ENCODE results near the gene FGF12. TPM values are rescaled to one million over a fixed set of nuclear protein-coding genes. Genes with fewer than 3 reads are reported as not detected.

FGF12 gene
- total and polyA plus RNA-seq, 2 experiments from 2014 or later: 6.0 to 14.3 TPM

DNA sequence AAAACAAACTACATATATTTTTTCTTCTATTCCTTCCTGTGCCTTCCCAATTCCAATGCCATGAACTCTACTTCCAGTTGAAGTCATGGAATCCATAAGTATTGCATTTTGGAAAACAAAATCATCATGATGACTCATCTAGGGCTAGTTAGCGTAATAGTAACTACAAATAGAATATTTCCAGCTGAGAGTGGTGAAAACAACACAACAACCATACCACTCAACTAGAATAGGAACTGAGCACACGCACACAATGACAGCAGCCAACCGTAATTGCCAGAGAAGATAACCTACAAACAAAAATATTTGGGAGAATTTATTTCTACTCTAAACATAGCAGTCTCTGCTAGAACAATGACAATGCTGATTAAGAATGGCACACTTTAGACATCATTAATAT lies 225.9 kb downstream of the FGF12 start:
- no peaks in the 10 kb centered on the region for H3K4me1 Mint-ChIP-seq
- Histone ChIP-seq H4K20me1 (replicated peaks; ENCODE audit: insufficient read depth) (no peaks in the 10 kb centered on the region), H3K4me3 (no peak overlapping the region), H3K36me3 (ENCODE audit: insufficient read depth) (no peaks in the 10 kb centered on the region), H3K9me2 (ENCODE audit: insufficient read depth) (no peaks in the 10 kb centered on the region), H3K27me3 (ENCODE audit: insufficient read depth) (no peaks in the 10 kb centered on the region), H2AFZ (no peak overlapping the region), H3F3A (replicated peaks; ENCODE audit: low read depth) (no peaks in the 10 kb centered on the region), H3K4me1 (ENCODE audit: insufficient read depth) (no peaks in the 10 kb centered on the region), H3K4me2 (no peak overlapping the region), H3K79me2 (replicated peaks; ENCODE audit: insufficient read depth) (no peaks in the 10 kb centered on the region), H3K27ac (ENCODE audit: low read depth) (no peak overlapping the region)
- ATAC-seq (no peak), DNase-seq (ENCODE audit: low spot score) (no peak)
- no peaks in the 10 kb centered on the region for H3K36me3 Mint-ChIP-seq (ENCODE audit: low read depth)
- no peak overlapping the region for H3K4me3 Mint-ChIP-seq
- H3K27ac Mint-ChIP-seq: no peak overlapping the region
- H3K9me3 Mint-ChIP-seq: no peaks in the 10 kb centered on the region; the same call in 2 of the 3 replicates
- no peaks in the 10 kb centered on the region for H3K27me3 Mint-ChIP-seq (ENCODE audit: insufficient read depth, low read depth, poor library complexity)
- TF ChIP-seq, protein P1, sequence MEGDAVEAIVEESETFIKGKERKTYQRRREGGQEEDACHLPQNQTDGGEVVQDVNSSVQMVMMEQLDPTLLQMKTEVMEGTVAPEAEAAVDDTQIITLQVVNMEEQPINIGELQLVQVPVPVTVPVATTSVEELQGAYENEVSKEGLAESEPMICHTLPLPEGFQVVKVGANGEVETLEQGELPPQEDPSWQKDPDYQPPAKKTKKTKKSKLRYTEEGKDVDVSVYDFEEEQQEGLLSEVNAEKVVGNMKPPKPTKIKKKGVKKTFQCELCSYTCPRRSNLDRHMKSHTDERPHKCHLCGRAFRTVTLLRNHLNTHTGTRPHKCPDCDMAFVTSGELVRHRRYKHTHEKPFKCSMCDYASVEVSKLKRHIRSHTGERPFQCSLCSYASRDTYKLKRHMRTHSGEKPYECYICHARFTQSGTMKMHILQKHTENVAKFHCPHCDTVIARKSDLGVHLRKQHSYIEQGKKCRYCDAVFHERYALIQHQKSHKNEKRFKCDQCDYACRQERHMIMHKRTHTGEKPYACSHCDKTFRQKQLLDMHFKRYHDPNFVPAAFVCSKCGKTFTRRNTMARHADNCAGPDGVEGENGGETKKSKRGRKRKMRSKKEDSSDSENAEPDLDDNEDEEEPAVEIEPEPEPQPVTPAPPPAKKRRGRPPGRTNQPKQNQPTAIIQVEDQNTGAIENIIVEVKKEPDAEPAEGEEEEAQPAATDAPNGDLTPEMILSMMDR (conservative IDR thresholded peaks at IDR 0.05; ENCODE audit: low read depth in 2 of 2): no peak
- TF ChIP-seq, protein P2, sequence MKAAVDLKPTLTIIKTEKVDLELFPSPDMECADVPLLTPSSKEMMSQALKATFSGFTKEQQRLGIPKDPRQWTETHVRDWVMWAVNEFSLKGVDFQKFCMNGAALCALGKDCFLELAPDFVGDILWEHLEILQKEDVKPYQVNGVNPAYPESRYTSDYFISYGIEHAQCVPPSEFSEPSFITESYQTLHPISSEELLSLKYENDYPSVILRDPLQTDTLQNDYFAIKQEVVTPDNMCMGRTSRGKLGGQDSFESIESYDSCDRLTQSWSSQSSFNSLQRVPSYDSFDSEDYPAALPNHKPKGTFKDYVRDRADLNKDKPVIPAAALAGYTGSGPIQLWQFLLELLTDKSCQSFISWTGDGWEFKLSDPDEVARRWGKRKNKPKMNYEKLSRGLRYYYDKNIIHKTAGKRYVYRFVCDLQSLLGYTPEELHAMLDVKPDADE (IDR thresholded peaks at IDR 0.05): no peak
- no peak for TF ChIP-seq CREB1 (CRISPR knock-in tag; IDR thresholded peaks at IDR 0.05; ENCODE audit: low read depth)
- no peak for TF ChIP-seq JUNB (IDR thresholded peaks at IDR 0.05; ENCODE audit: unreplicated experiment)
- TF ChIP-seq ZNF114 (CRISPR knock-in tag; IDR thresholded peaks at IDR 0.05): no peak
- TF ChIP-seq EZH2phosphoT487 (IDR thresholded peaks at IDR 0.05; ENCODE audit: unreplicated experiment): no peak
- TF ChIP-seq POLR2AphosphoS5 (IDR thresholded peaks at IDR 0.05; ENCODE audit: low read depth): no peak
- no peak for TF ChIP-seq EZH2 (IDR thresholded peaks at IDR 0.05; ENCODE audit: low read depth, unreplicated experiment)

DNA sequence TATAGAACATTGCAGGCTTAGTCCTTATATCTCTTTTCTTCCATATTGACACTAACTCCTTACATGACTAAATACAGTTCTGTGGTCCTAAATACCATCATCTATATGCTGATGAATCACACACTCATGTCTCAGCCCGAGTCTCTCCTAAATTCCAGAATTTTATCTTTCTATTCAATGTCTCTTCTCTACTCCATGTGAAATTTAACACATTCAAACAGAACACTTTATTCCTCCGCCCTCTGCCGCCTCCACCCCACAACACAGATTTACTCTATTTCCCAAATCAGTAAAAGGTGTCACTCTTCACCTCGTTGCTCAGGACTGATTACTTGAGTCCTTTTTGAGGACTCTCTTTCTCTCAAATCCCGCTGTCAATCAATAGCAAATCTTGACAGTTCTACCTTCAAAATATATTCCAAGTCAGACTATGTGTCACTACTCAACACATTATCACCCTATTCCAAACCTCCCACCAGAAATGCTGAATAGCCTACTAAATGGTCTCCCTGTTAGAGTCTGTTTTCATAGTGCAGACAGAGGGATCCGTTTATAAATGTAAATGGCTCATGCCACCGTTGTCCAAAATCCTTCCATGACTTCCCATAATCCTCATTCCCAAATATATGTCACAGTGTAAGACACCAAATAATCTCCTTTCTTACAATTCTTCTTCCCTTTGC lies 230.3 kb downstream of the FGF12 start:
- H3K27me3 Mint-ChIP-seq (ENCODE audit: insufficient read depth, low read depth, poor library complexity): no peaks in the 10 kb centered on the region
- Histone ChIP-seq H3K4me3 (no peak overlapping the region), H3F3A (replicated peaks; ENCODE audit: low read depth) (no peaks in the 10 kb centered on the region), H2AFZ (no peak overlapping the region), H3K27ac (ENCODE audit: low read depth) (no peak overlapping the region), H3K27me3 (ENCODE audit: insufficient read depth) (no peaks in the 10 kb centered on the region), H4K20me1 (replicated peaks; ENCODE audit: insufficient read depth) (no peaks in the 10 kb centered on the region), H3K4me1 (ENCODE audit: insufficient read depth) (no peaks in the 10 kb centered on the region), H3K4me2 (no peak overlapping the region), H3K79me2 (replicated peaks; ENCODE audit: insufficient read depth) (no peaks in the 10 kb centered on the region), H3K36me3 (ENCODE audit: insufficient read depth) (no peaks in the 10 kb centered on the region), H3K9me2 (ENCODE audit: insufficient read depth) (no peaks in the 10 kb centered on the region)
- DNase-seq (ENCODE audit: low spot score) (no peak), ATAC-seq (no peak)
- H3K9me3 Mint-ChIP-seq: no peaks in the 10 kb centered on the region
- TF ChIP-seq JUNB (IDR thresholded peaks at IDR 0.05; ENCODE audit: unreplicated experiment) (no peak), ZNF114 (CRISPR knock-in tag; IDR thresholded peaks at IDR 0.05) (no peak), EZH2 (IDR thresholded peaks at IDR 0.05; ENCODE audit: low read depth, unreplicated experiment) (no peak)
- TF ChIP-seq, protein P3, sequence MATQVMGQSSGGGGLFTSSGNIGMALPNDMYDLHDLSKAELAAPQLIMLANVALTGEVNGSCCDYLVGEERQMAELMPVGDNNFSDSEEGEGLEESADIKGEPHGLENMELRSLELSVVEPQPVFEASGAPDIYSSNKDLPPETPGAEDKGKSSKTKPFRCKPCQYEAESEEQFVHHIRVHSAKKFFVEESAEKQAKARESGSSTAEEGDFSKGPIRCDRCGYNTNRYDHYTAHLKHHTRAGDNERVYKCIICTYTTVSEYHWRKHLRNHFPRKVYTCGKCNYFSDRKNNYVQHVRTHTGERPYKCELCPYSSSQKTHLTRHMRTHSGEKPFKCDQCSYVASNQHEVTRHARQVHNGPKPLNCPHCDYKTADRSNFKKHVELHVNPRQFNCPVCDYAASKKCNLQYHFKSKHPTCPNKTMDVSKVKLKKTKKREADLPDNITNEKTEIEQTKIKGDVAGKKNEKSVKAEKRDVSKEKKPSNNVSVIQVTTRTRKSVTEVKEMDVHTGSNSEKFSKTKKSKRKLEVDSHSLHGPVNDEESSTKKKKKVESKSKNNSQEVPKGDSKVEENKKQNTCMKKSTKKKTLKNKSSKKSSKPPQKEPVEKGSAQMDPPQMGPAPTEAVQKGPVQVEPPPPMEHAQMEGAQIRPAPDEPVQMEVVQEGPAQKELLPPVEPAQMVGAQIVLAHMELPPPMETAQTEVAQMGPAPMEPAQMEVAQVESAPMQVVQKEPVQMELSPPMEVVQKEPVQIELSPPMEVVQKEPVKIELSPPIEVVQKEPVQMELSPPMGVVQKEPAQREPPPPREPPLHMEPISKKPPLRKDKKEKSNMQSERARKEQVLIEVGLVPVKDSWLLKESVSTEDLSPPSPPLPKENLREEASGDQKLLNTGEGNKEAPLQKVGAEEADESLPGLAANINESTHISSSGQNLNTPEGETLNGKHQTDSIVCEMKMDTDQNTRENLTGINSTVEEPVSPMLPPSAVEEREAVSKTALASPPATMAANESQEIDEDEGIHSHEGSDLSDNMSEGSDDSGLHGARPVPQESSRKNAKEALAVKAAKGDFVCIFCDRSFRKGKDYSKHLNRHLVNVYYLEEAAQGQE (IDR thresholded peaks at IDR 0.05; ENCODE audit: unreplicated experiment): no peak
- no peak overlapping the region for H3K27ac Mint-ChIP-seq
- H3K4me1 Mint-ChIP-seq: peaks cover 4% of the 10 kb centered on the region; the same call in 1 of the 3 replicates
- no peak overlapping the region for H3K4me3 Mint-ChIP-seq
- no peaks in the 10 kb centered on the region; the same call in 2 of the 3 replicates for H3K36me3 Mint-ChIP-seq (ENCODE audit: low read depth)
